ENCODE measurements around the gene SBSN.
"Not testable (repeated sequence)": the region's sequence is repeated elsewhere in the genome, so short reads cannot be mapped to it uniquely, and the experiment has no call there.

Gene SBSN

GRCh38 chr19:35476149-35476548, 52.0 kb downstream of the SBSN start:
- DNase-seq (ENCODE audit: low read depth, low spot score) = no peak

GRCh38 chr19:35474594-35474993, 53.5 kb downstream of the SBSN start:
- DNase-seq (ENCODE audit: low read depth, low spot score) = not testable (repeated sequence)

GRCh38 chr19:35474104-35474503, 54.0 kb downstream of the SBSN start:
- DNase-seq (ENCODE audit: low read depth, low spot score) = no peak
